ENCODE data around the gene ANKLE1.

ANKLE1 gene

DNA sequence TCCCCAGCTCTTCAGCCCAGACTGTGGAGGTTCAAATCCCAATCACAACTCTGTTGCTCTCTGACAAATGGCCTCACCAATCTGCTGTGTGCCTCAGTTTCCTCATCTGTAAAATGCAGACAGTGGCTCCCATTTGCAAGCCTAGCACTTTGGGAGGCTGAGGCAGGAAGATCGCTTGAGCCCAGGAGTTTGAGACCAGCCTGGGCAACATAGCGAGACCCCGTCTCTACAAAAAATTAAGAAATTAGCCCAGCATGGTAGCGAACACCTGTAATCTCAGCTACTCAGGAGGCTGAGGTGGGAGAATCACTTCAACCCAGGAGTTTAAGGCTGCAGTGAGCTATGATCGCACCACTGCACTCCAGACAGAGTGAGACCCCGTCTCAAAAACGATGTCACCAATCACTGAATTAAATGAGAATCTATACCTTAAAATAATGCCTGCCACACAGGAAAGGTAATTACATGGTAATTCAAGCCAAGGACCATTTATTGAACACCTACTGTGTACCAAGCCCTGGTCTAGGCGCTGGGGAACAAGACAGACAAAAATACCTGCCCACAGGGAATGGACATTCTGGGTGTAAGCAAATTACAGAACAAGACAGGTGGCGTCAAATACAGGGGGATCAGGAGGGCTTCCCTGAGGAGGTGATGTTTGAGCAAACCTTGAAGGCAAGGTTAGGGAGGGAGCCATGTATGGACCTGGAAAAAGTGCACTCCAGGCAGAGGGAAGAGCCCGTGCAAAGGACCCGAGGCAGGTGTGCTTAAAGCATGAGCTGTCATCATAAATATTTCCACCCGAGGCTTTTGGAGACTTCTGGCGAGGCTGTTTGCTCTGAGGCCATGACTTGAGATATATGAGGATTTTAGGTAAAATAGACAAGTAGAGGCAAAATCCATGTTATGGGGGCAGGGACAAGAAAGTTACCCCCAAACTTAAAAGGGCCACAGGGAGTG is 43.7 kb upstream of the ANKLE1 start:
- Histone ChIP-seq H3K79me2 (ENCODE audit: insufficient read depth, low read length) (peaks cover 46% of the 10 kb centered on the region), H3K27me3 (ENCODE audit: insufficient read depth, low read length, poor library complexity, severe bottlenecking) (no peaks in the 10 kb centered on the region), H3K4me2 (ENCODE audit: low read depth, low read length, poor library complexity, severe bottlenecking) (no peak overlapping the region), H3K9me2 (replicated peaks; ENCODE audit: low read depth, low read length) (no peaks in the 10 kb centered on the region), H3K4me1 (ENCODE audit: insufficient read depth, low read length, poor library complexity, severe bottlenecking) (peaks cover 32% of the 10 kb centered on the region), H3F3A (ENCODE audit: low read depth) (no peaks in the 10 kb centered on the region), H4K20me1 (ENCODE audit: insufficient read depth, low read length, poor library complexity, severe bottlenecking) (peaks cover 12% of the 10 kb centered on the region), H3K4me3 (ENCODE audit: low read length, poor library complexity, severe bottlenecking) (no peak overlapping the region), H3K9me3 (ENCODE audit: insufficient read depth, low read depth, low read length) (no peaks in the 10 kb centered on the region), H2AFZ (ENCODE audit: low read length) (no peak overlapping the region), H3K9ac (ENCODE audit: low read depth, low read length, poor library complexity, severe bottlenecking) (no peak overlapping the region), H3K36me3 (ENCODE audit: insufficient read depth, low read length) (peaks cover 4% of the 10 kb centered on the region; the same call in 1 of the 2 replicates)
- TF ChIP-seq, protein P1, sequence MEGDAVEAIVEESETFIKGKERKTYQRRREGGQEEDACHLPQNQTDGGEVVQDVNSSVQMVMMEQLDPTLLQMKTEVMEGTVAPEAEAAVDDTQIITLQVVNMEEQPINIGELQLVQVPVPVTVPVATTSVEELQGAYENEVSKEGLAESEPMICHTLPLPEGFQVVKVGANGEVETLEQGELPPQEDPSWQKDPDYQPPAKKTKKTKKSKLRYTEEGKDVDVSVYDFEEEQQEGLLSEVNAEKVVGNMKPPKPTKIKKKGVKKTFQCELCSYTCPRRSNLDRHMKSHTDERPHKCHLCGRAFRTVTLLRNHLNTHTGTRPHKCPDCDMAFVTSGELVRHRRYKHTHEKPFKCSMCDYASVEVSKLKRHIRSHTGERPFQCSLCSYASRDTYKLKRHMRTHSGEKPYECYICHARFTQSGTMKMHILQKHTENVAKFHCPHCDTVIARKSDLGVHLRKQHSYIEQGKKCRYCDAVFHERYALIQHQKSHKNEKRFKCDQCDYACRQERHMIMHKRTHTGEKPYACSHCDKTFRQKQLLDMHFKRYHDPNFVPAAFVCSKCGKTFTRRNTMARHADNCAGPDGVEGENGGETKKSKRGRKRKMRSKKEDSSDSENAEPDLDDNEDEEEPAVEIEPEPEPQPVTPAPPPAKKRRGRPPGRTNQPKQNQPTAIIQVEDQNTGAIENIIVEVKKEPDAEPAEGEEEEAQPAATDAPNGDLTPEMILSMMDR (conservative IDR thresholded peaks at IDR 0.05; ENCODE audit: low read length): no peak
- no peak for TF ChIP-seq EZH2phosphoT487 (IDR thresholded peaks at IDR 0.05; ENCODE audit: borderline replicate concordance)

DNA sequence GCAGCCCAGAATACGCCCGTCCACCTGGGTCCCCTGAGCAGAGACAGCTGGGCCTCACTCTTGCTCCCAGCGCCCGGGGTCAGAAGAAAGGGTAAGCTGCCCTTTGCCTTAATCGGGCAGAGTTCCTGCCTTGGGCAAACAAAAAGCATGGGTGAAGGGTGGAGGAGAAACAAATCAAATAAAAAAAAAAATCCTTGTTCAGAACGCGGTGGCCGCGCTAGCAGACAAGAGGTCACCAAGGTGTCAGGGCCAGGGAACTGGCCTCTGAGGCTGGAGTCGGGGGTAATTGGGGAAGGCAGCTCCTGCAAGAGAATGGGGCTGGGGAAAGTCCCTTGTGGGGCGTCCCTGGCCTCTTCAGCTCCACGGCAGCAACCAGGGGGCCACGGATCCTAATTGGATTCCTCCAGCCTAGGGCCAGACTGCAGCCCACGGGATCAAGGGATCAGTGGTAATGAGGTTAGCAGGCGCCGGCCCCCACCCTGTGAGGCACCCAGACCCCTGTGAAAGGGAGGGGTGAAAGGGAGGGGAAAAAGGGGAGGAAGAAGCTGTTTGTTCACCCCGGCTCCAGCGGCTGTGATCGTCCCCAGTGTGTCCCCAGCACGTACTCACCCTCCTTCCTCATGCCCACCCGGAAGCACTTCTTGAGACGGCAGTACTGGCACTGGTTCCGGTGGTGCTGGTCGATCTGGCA is 41.5 kb upstream of the ANKLE1 start:
- H3K79me2 ChIP-seq (ENCODE audit: insufficient read depth, low read length): peaks cover 55% of the 10 kb centered on the region
- no peaks in the 10 kb centered on the region for H3K27me3 ChIP-seq (ENCODE audit: insufficient read depth, low read length, poor library complexity, severe bottlenecking)
- no peaks in the 10 kb centered on the region for H3K36me3 ChIP-seq (ENCODE audit: insufficient read depth, low read length)
- H3K4me1 ChIP-seq (ENCODE audit: insufficient read depth, low read length, poor library complexity, severe bottlenecking): peaks cover 41% of the 10 kb centered on the region
- no peak overlapping the region for H3K4me3 ChIP-seq (ENCODE audit: low read length, poor library complexity, severe bottlenecking)
- H2AFZ ChIP-seq (ENCODE audit: low read length): no peak overlapping the region
- H3K9ac ChIP-seq (ENCODE audit: low read depth, low read length, poor library complexity, severe bottlenecking): no peak overlapping the region
- H4K20me1 ChIP-seq (ENCODE audit: insufficient read depth, low read length, poor library complexity, severe bottlenecking): peaks cover 26% of the 10 kb centered on the region
- no peaks in the 10 kb centered on the region for H3K9me2 ChIP-seq (replicated peaks; ENCODE audit: low read depth, low read length)
- peak overlapping the region; percentile 32 for H3K4me2 ChIP-seq (ENCODE audit: low read depth, low read length, poor library complexity, severe bottlenecking)
- TF ChIP-seq, protein P1 (conservative IDR thresholded peaks at IDR 0.05; ENCODE audit: low read length): no peak
- no peak for TF ChIP-seq EZH2phosphoT487 (IDR thresholded peaks at IDR 0.05; ENCODE audit: borderline replicate concordance)
- H3F3A ChIP-seq (ENCODE audit: low read depth): no peaks in the 10 kb centered on the region
- no peaks in the 10 kb centered on the region for H3K9me3 ChIP-seq (ENCODE audit: insufficient read depth, low read depth, low read length)

DNA sequence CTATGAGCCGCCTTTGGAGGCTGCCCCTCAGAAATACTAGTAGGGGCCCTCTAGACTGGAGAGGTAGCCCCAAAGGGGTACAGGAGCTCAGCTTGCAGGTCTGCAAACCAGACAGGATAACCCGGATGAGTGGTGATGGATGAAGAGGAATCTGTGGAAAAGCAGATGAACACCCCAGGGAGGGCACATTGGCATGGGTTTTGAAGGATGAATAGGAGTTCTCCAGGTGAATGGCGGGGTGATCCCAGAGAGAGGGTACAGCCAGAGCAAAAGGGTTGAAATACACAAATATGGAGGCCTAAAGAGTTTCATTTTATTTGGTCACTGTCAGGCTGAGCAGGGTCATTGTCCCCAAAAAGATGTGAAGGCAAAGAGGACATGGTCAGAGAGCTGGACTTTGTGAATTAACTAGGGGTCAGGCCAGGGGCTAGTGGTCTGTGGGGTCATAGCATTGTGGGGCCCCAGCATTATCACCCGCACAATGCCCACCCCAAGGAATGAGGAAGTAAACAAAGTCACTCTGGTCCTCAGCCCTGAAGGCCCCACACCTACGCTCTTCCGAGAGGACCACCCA is 40.8 kb upstream of the ANKLE1 start:
- peak overlapping the region; percentile 32 for H3K4me2 ChIP-seq (ENCODE audit: low read depth, low read length, poor library complexity, severe bottlenecking)
- no peaks in the 10 kb centered on the region for H3K9me2 ChIP-seq (replicated peaks; ENCODE audit: low read depth, low read length)
- no peaks in the 10 kb centered on the region for H3K36me3 ChIP-seq (ENCODE audit: insufficient read depth, low read length)
- H3K79me2 ChIP-seq (ENCODE audit: insufficient read depth, low read length): peaks cover 56% of the 10 kb centered on the region
- H3K9me3 ChIP-seq (ENCODE audit: insufficient read depth, low read depth, low read length): no peaks in the 10 kb centered on the region
- no peak overlapping the region for H2AFZ ChIP-seq (ENCODE audit: low read length)
- no peak overlapping the region for H3K9ac ChIP-seq (ENCODE audit: low read depth, low read length, poor library complexity, severe bottlenecking)
- H3K4me3 ChIP-seq (ENCODE audit: low read length, poor library complexity, severe bottlenecking): peak overlapping the region; percentile 21
- H3K27me3 ChIP-seq (ENCODE audit: insufficient read depth, low read length, poor library complexity, severe bottlenecking): no peaks in the 10 kb centered on the region
- peaks cover 26% of the 10 kb centered on the region for H4K20me1 ChIP-seq (ENCODE audit: insufficient read depth, low read length, poor library complexity, severe bottlenecking)
- no peaks in the 10 kb centered on the region for H3F3A ChIP-seq (ENCODE audit: low read depth)
- H3K4me1 ChIP-seq (ENCODE audit: insufficient read depth, low read length, poor library complexity, severe bottlenecking): peaks cover 39% of the 10 kb centered on the region
- no peak for TF ChIP-seq EZH2phosphoT487 (IDR thresholded peaks at IDR 0.05; ENCODE audit: borderline replicate concordance)
- TF ChIP-seq, protein P1 (conservative IDR thresholded peaks at IDR 0.05; ENCODE audit: low read length): no peak
